MM.1S (cell line): ENCODE results near the gene MPHOSPH9.

Source experiments
- DNase-seq: peaks from one replicate; pipeline ENCODE4 v3.0.0-alpha.2; 2015
- H2AFZ ChIP-seq: fragments of 300-600 bp; sonication (generic); 2 replicates; pipeline ENCODE4 v1.6.0; 2016; ENCODE audit warnings: antibody characterized with exemption, low read length
- H3F3A ChIP-seq: fragments of 300-600 bp; sonication (generic); 2 replicates; pipeline ENCODE4 v1.6.1; 2016; ENCODE audit warnings: mild to moderate bottlenecking, antibody characterized with exemption, low read length, moderate library complexity, mixed read lengths; ENCODE audit not compliant: insufficient read depth
- H3K27ac ChIP-seq: fragments of 300-600 bp; sonication (generic); 2 replicates; pipeline ENCODE4 v1.5.1; 2016; ENCODE audit warnings: mild to moderate bottlenecking, low read length
- H3K27me3 ChIP-seq: fragments of 300-600 bp; sonication (generic); replicated peaks from 2 replicates; pipeline ENCODE4 v1.6.0; 2016; ENCODE audit warnings: low read length; ENCODE audit not compliant: insufficient read depth
- H3K36me3 ChIP-seq: fragments of 300-600 bp; sonication (generic); replicated peaks from 2 replicates; pipeline ENCODE4 v1.6.1; 2016; ENCODE audit warnings: mild to moderate bottlenecking, low read length, mixed read lengths; ENCODE audit not compliant: insufficient read depth
- H3K4me1 ChIP-seq: fragments of 300-600 bp; sonication (generic); 2 replicates; pipeline ENCODE4 v1.6.1; 2016; ENCODE audit warnings: low read length, mixed read lengths
- H3K4me2 ChIP-seq: fragments of 300-600 bp; sonication (generic); 2 replicates; pipeline ENCODE4 v1.6.0; 2016; ENCODE audit warnings: low read depth, low read length
- H3K4me3 ChIP-seq: fragments of 300-600 bp; sonication (generic); 2 replicates; pipeline ENCODE4 v1.5.1; 2016; ENCODE audit warnings: low read length, mixed read lengths
- H3K79me2 ChIP-seq: fragments of 300-600 bp; sonication (generic); 2 replicates; pipeline ENCODE4 v1.6.1; 2016; ENCODE audit warnings: mixed run types, low read length, mixed read lengths
- H3K9ac ChIP-seq: fragments of 300-600 bp; sonication (generic); 2 replicates; pipeline ENCODE4 v1.6.1; 2016; ENCODE audit warnings: low read length, mixed read lengths
- H3K9me2 ChIP-seq: fragments of 300-600 bp; sonication (generic); replicated peaks from 2 replicates; pipeline ENCODE4 v1.6.1; 2016; ENCODE audit warnings: mild to moderate bottlenecking, low read length, mixed read lengths; ENCODE audit not compliant: insufficient read depth
- H3K9me3 ChIP-seq: fragments of 300-600 bp; sonication (generic); replicated peaks from 2 replicates; pipeline ENCODE4 v1.6.1; 2016; ENCODE audit warnings: mild to moderate bottlenecking, low read length, mixed read lengths; ENCODE audit not compliant: insufficient read depth
- H4K20me1 ChIP-seq: fragments of 300-600 bp; sonication (generic); 2 replicates; pipeline ENCODE4 v1.6.1; 2016; ENCODE audit warnings: mild to moderate bottlenecking, low read length, moderate library complexity, mixed read lengths; ENCODE audit not compliant: insufficient read depth
- CTCF ChIP-seq: fragments of 300-600 bp; sonication (generic); IDR thresholded peaks from 2 replicates; pipeline ENCODE4 v1.5.1; 2016; ENCODE audit warnings: antibody characterized with exemption, low read length, mixed read lengths
- EZH2 ChIP-seq: fragments of 300-600 bp; sonication (generic); optimal IDR thresholded peaks from 2 replicates; pipeline ENCODE3; 2017; ENCODE audit warnings: low read depth, mild to moderate bottlenecking, antibody characterized with exemption, low read length, mixed read lengths
- EZH2phosphoT487 ChIP-seq: fragments of 300-600 bp; sonication (generic); IDR thresholded peaks from 2 replicates; pipeline ENCODE4 v1.6.1; 2018; ENCODE audit warnings: antibody characterized with exemption, low read length

Gene MPHOSPH9

GRCh38 chr12:123163227-123163626, 69.7 kb downstream of the MPHOSPH9 start:
- H2AFZ ChIP-seq, result no peak overlapping the region
- no peaks in the 10 kb centered on the region for H3K27me3 ChIP-seq
- H3K4me2 ChIP-seq, result no peak overlapping the region
- no peaks in the 10 kb centered on the region for H3K79me2 ChIP-seq
- no peaks in the 10 kb centered on the region for H3K4me1 ChIP-seq
- H3K9me3 ChIP-seq, result no peaks in the 10 kb centered on the region
- H3F3A ChIP-seq, result no peaks in the 10 kb centered on the region
- no peaks in the 10 kb centered on the region for H3K9me2 ChIP-seq
- H3K9ac ChIP-seq, result no peak overlapping the region
- TF ChIP-seq EZH2 (no peak), EZH2phosphoT487 (no peak), CTCF (no peak)
- H3K36me3 ChIP-seq, result no peaks in the 10 kb centered on the region
- no peaks in the 10 kb centered on the region for H4K20me1 ChIP-seq
- no peak for DNase-seq
- no peak overlapping the region for H3K27ac ChIP-seq
- no peak overlapping the region for H3K4me3 ChIP-seq

GRCh38 chr12:123160801-123161487, 72.0 kb downstream of the MPHOSPH9 start:
- no peaks in the 10 kb centered on the region for H3F3A ChIP-seq
- no peak overlapping the region for H2AFZ ChIP-seq
- H3K36me3 ChIP-seq, result no peaks in the 10 kb centered on the region; the same call in 1 of the 2 replicates
- no peaks in the 10 kb centered on the region for H3K9me3 ChIP-seq
- no peaks in the 10 kb centered on the region for H4K20me1 ChIP-seq
- no peaks in the 10 kb centered on the region for H3K27me3 ChIP-seq
- no peaks in the 10 kb centered on the region for H3K4me1 ChIP-seq
- no peaks in the 10 kb centered on the region for H3K79me2 ChIP-seq
- H3K4me2 ChIP-seq, result no peak overlapping the region
- H3K9me2 ChIP-seq, result no peaks in the 10 kb centered on the region
- no peak overlapping the region for H3K27ac ChIP-seq
- no peak for TF ChIP-seq EZH2
- TF ChIP-seq CTCF, result no peak
- TF ChIP-seq EZH2phosphoT487, result no peak
- H3K9ac ChIP-seq, result no peak overlapping the region
- H3K4me3 ChIP-seq, result no peak overlapping the region
- no peak for DNase-seq

- H3K36me3 ChIP-seq, result no peaks in the 10 kb centered on the region; the same call in 1 of the 2 replicates
- H3K9ac ChIP-seq, result no peak overlapping the region
- H3F3A ChIP-seq, result no peaks in the 10 kb centered on the region
- no peaks in the 10 kb centered on the region for H4K20me1 ChIP-seq
- H3K9me3 ChIP-seq, result no peaks in the 10 kb centered on the region
- H3K4me1 ChIP-seq, result no peaks in the 10 kb centered on the region
- no peaks in the 10 kb centered on the region for H3K9me2 ChIP-seq
- H3K4me2 ChIP-seq, result no peak overlapping the region
- no peaks in the 10 kb centered on the region for H3K79me2 ChIP-seq
- H3K27me3 ChIP-seq, result no peaks in the 10 kb centered on the region
- DNase-seq, result no peak
- no peak for TF ChIP-seq EZH2phosphoT487
- no peak for TF ChIP-seq EZH2
- TF ChIP-seq CTCF, result no peak
- no peak overlapping the region for H3K27ac ChIP-seq
- H2AFZ ChIP-seq, result no peak overlapping the region
- no peak overlapping the region for H3K4me3 ChIP-seq
Observed at GRCh38 chr12:123153906-123154305, 79.0 kb downstream of the MPHOSPH9 start.
